Lower leg skin (tissue), 4 donors: ENCODE data around the gene RPL6. TPM values are rescaled to one million over a fixed set of nuclear protein-coding genes. Genes with fewer than 3 reads are reported as not detected.
A peak's percentile ranks its signal among the peaks of the same experiment; 100 is the strongest.
"Not testable (repeated sequence)": the region's sequence is repeated elsewhere in the genome, so short reads cannot be mapped to it uniquely, and the experiment has no call there.

ENCODE experiments used
- DNase-seq, 2 donors: peaks; one replicate each; pipeline ENCODE4 v3.0.0-alpha.2; 2019; ENCODE audit warnings: low spot score in 2 of 2
- H3K4me3 ChIP-seq: fragments of 200-600 bp; sonication (generic); 2 replicates; pipeline ENCODE4 v1.5.1; 2017; ENCODE audit warnings: mild to moderate bottlenecking, low read depth; ENCODE audit not compliant: poor library complexity, severe bottlenecking
- CTCF ChIP-seq, 3 donors: fragments of 450-650 bp; IDR thresholded peaks; one replicate each; pipeline ENCODE4 v1.5.1; 2016; ENCODE audit warnings: antibody characterized with exemption in 3 of 3, mild to moderate bottlenecking in 3 of 3, moderate library complexity in 2 of 3
- POLR2A ChIP-seq, 2 donors: fragments of 450-650 bp; IDR thresholded peaks; one replicate each; pipeline ENCODE4 v1.6.1; 2016 to 2017; ENCODE audit warnings: antibody characterized with exemption in 2 of 2, mild to moderate bottlenecking in 1 of 2, moderate library complexity in 1 of 2
- WGBS, 2 donors: methylation state at CpG; one replicate each; pipeline ENCODE4 v1.1.5; 2018; 5-methylcytosine and 5-hydroxymethylcytosine counted together
- intact Hi-C: fragments of 100-400 bp; cut with DNase I; formaldehyde crosslinking; loops from one replicate; pipeline ENCODE4 v1.15.0; 2023; ENCODE audit warnings: low total_unique reads
- total RNA-seq, 4 donors: library from RNA; depleted of rRNA; stranded (reverse); fragments of >200 nt; gene quantifications; one replicate each; pipeline ENCODE4 v1.1.0, GENCODE V29; 2016

RPL6 gene
- total RNA-seq, 4 donors from 2014 or later = 1,306 to 1,912 (median 1,660) TPM

- TF ChIP-seq POLR2A (IDR thresholded peaks at IDR 0.05) = no peak
- TF ChIP-seq CTCF (IDR thresholded peaks at IDR 0.05) = no peak
- intact Hi-C loops = no loop called here
- peak in 1 of 2 donors; percentile 52 for DNase-seq
- 88 to 91% methylated on average over 5 of the region's 5 CpGs for WGBS, 2 donors
- H3K4me3 ChIP-seq = no peak overlapping the region
Observed at GRCh38 chr12:112401054-112401453, 8.4 kb downstream of the RPL6 start.

DNA sequence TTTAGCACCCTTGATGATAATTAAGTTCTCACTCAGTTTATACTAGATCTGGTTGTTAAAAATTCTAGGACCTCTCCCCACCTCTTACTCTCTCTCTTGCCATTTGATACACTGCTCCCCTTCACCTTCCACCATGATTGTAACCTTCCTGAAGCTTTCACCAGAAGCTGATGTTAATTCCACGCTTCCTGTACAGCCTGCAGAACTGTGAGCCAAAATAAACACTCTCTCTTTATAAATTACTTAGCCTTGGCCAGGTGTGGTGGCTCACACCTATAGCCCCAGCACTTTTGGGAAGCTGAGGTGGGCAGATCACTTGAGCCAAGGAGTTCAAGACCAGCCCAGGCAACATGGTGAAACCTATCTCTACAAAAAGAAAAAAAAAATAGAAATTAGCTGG lies 16.1 kb downstream of the RPL6 start:
- H3K4me3 ChIP-seq = no peak overlapping the region
- WGBS, 2 donors = 76 to 87% methylated on average over 1 of the region's 1 CpG
- intact Hi-C loops = no loop called here
- TF ChIP-seq CTCF (IDR thresholded peaks at IDR 0.05) (no peak), POLR2A (IDR thresholded peaks at IDR 0.05) (no peak)
- DNase-seq = no peak

- intact Hi-C loops = loop anchor here (10.0 kb wide), 1 partner anchor 295 kb away; no protein-coding TSS in a partner anchor
- not testable (repeated sequence) for DNase-seq, H3K4me3 ChIP-seq
- 88 to 93% methylated on average over 4 of the region's 4 CpGs for WGBS, 2 donors
Observed at GRCh38 chr12:112389922-112390654, 19.3 kb downstream of the RPL6 start.

DNA sequence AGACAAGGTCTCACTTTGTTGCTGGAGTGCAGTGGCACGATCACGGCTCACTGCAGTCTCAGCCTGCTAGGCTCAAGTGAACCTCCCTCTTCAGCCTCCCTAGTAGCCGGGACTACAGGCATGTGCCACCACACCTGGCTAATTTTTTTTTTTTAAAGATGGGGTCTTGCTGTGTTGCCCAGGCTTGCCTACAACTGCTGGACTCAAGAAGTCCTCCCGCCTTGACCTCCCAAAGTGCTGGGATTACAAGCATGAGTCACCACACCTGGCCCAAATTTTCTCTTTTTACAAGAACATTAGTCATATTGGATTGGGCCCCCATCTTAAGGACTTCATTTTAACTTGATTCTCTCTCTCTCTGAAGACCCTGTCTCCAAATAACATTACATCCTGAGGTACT lies 20.2 kb downstream of the RPL6 start:
- no peak for DNase-seq
- intact Hi-C loops = loop anchor here (10.0 kb wide), 1 partner anchor 294 kb away; no protein-coding TSS in a partner anchor
- 75 to 87% methylated on average over 4 of the region's 4 CpGs for WGBS, 2 donors
- no peak overlapping the region for H3K4me3 ChIP-seq
- TF ChIP-seq POLR2A (IDR thresholded peaks at IDR 0.05) = no peak
- TF ChIP-seq CTCF (IDR thresholded peaks at IDR 0.05) = no peak

DNA sequence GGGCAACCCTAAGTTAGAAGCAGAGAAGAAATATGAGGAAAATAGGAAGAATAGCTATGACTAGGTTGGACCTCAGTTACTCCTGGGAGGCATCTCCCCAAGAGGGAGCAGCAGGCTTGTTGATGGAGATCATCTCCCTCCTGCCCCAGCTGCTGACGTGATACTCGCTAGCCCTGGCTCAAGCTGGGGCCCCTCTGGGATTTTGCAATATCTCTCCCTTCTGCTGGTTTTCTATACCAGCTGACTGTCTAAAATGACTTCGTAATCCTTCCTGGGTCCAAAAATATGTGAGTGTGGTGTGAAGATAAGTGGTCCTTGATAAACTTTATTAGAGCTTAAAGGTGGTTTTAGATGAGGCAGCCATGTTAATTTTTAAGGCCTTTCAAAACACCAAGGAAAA lies 22.7 kb downstream of the RPL6 start:
- H3K4me3 ChIP-seq = no peak overlapping the region
- TF ChIP-seq POLR2A (IDR thresholded peaks at IDR 0.05) (no peak), CTCF (IDR thresholded peaks at IDR 0.05) (no peak)
- 64 to 71% methylated on average over 3 of the region's 3 CpGs for WGBS, 2 donors
- no peak for DNase-seq
- intact Hi-C loops = loop anchor here (10.0 kb wide), 1 partner anchor 292 kb away; no protein-coding TSS in a partner anchor

DNA sequence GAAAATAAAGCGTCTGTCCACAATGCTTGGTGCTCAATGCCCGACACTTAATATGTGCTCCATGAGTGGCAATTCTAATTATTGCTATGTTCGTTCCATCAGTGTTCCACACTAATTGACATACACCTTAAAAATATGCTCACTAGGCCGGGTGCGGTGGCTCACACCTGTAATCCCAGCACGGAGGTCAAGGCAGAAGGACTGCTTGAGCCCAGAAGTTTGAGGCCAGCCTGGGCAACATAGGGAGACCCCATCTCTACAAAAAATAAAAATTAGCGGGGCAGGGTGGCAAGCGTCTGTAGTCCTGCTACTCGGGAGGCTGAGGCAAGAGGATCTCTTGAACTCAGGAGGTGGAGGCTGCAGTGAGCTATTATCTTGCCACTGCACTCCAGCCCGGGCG lies 26.5 kb downstream of the RPL6 start:
- intact Hi-C loops = loop anchor here (10.0 kb wide), 1 partner anchor 288 kb away; no protein-coding TSS in a partner anchor
- no peak for TF ChIP-seq CTCF (IDR thresholded peaks at IDR 0.05)
- no peak for TF ChIP-seq POLR2A (IDR thresholded peaks at IDR 0.05)
- no peak for DNase-seq
- H3K4me3 ChIP-seq = no peak overlapping the region
- WGBS, 2 donors = 83 to 91% methylated on average over 11 of the region's 11 CpGs
